Fibroblast of mammary gland (primary cell): Measurements from ENCODE around the gene POLN.

Experiments
- DNase-seq: peaks from one replicate; pipeline ENCODE4 v3.0.0-alpha.2; 2010; ENCODE audit warnings: low read depth
- H3K4me3 ChIP-seq: 2 replicates; pipeline ENCODE4 v1.5.1; 2011; ENCODE audit warnings: low read depth, mild to moderate bottlenecking, low read length, moderate library complexity; ENCODE audit not compliant: control insufficient read depth
- TF ChIP-seq, protein P1 (sequence below): conservative IDR thresholded peaks from 2 replicates; pipeline ENCODE4 v1.5.1; 2011; ENCODE audit warnings: low read depth, low read length, inconsistent platforms; ENCODE audit not compliant: control insufficient read depth, insufficient read depth

The POLN gene

DNA sequence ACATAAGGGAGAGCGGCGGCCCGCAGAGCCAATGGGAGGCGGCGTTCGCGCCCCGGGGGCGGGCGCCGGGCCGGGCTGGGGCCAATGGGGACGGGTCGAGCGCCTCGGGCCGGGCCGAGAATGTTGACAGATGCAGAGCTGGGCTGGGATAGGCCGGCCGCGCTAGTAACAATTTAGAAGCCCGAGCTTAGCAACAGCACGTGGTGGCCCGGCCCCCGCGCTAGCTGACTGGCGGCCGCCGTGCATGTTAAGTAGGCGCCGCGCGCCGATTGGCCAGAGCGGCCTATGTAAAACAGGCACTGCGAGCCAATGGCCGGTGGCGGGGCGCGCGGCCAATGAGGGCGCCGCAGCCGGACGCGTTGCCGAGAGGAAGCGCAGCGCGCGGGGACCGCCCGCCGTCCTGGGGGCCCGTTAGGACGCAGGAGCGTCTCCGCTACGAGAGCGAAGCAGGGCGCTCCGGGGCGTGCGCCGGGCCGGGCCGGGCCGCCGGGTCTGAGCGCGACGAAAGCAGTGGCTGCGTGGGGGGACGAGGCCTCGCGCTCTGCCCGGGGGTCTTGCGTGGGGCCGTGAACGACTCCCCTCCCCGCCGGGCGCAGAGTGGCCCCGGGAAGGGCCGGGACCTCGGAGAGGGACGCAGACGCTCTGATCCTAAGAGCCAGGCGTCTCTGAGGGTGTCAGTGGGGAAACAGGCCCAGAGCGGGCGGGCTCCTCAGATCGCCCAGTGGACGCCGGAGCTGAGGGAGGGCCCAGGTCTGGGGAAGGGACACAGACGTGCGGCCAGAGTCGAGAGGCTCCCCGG, 20.4 kb upstream of the POLN start:
- TF ChIP-seq, protein P1, sequence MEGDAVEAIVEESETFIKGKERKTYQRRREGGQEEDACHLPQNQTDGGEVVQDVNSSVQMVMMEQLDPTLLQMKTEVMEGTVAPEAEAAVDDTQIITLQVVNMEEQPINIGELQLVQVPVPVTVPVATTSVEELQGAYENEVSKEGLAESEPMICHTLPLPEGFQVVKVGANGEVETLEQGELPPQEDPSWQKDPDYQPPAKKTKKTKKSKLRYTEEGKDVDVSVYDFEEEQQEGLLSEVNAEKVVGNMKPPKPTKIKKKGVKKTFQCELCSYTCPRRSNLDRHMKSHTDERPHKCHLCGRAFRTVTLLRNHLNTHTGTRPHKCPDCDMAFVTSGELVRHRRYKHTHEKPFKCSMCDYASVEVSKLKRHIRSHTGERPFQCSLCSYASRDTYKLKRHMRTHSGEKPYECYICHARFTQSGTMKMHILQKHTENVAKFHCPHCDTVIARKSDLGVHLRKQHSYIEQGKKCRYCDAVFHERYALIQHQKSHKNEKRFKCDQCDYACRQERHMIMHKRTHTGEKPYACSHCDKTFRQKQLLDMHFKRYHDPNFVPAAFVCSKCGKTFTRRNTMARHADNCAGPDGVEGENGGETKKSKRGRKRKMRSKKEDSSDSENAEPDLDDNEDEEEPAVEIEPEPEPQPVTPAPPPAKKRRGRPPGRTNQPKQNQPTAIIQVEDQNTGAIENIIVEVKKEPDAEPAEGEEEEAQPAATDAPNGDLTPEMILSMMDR, result no peak
- peak overlapping the region; percentile 55 for H3K4me3 ChIP-seq
- DNase-seq, result peak; percentile 99

DNA sequence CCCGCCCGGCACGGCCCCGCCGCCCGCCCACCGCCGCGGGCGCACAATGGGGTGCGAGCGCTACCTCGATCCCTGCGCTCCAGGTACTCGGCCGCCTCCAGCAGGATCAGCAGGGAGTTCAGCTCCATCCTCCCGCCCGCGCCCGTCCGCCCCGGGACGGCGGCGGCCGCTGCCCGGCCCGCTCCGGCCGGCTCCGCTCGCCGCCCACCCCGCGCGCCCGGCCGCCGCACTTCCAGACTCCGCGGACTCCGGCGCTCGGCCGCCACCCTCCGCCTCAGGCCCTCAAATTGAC, 19.9 kb upstream of the POLN start, which contains the start of gene MXD4:
Gene MXD4 (minus strand): TSS at position 257 of the 292 bp plus-strand sequence. CDS start 129 bp downstream, at position 128.
- DNase-seq, result no peak

DNA sequence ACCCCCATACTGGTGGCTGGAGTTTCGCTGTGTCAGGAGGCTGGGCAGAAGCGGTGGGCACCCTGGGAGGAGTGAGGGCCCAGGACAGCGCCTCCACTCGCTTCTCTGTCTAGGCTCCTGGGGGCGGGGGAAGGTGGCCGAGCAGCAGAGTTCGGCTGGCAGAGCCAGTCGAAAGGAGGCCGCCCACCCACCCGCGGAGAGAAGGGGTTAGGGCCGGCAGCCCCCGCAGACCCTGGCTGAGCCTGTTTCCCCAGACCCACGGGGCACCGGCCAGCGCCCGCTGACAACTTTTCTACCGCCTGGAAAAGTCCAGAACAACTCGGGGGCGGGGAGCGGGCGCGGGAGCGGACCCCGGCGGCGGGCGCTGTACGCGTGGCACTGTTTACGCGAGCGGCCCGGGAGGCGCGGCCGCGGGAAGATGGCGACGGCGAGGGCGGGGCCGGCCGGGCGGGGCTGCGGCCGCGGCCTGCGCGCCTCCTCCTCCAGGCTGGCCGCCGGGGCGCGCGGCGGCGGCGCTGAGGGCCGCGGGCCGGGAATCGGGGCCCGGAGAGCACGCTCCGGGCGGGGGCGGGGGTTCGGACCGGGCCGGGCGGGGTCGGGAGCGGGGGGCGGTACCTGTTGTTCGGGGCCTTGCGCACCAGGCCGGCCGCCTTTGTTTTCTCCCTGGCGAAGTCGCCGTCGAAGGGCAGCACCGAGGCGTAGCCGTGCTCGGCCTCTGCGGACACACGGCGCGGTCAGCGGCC, 19.4 kb upstream of the POLN start:
- H3K4me3 ChIP-seq, result peak overlapping the region; percentile 83
- peak; percentile 39 for DNase-seq
- TF ChIP-seq, protein P1, result no peak

More for the DNA sequence above, 19.9 kb upstream of the POLN start, which contains the start of gene MXD4:
- peak within 1 kb of the TSS; percentile 83 for H3K4me3 ChIP-seq
- TF ChIP-seq, protein P1, result no peak

DNA sequence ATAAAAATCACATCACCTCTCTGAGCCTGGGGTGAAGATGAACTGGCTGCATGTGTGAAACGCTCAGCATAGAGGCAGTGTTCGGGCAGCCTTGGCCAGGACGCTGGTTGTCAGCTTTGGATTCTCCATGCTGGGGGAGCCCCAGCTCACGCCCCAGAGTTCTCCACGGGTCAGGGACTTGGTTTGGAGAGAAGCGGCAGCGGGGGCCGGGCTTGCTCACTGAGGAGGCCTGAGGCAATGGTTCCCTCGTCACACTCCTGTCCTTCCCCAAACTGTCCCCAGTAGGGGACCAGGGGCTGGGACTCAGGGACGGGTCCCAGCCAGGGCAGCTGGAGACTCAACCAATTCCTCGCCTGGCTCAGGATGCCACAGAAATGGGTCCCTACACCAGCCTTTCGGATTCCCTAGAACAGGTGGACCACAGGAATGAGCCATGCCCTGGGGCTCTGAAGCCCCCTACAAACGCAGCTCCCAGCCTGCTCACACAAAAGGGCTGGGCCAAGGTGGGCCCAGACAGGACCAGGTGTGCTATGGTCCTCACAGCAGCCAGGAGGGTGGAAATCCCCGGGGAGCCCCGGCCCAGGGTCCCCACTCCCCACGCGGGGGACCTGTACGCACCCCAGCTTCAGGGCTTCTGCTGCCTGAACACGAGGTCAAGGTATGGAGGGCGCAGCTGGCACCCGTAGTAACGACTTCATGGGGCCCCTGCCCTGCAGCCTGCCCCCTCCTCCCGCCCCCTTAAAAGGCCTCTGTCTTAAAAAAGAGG, 18.6 kb upstream of the POLN start:
- DNase-seq, result no peak
- TF ChIP-seq, protein P1, result no peak
- H3K4me3 ChIP-seq, result peak overlapping the region; percentile 83

DNA sequence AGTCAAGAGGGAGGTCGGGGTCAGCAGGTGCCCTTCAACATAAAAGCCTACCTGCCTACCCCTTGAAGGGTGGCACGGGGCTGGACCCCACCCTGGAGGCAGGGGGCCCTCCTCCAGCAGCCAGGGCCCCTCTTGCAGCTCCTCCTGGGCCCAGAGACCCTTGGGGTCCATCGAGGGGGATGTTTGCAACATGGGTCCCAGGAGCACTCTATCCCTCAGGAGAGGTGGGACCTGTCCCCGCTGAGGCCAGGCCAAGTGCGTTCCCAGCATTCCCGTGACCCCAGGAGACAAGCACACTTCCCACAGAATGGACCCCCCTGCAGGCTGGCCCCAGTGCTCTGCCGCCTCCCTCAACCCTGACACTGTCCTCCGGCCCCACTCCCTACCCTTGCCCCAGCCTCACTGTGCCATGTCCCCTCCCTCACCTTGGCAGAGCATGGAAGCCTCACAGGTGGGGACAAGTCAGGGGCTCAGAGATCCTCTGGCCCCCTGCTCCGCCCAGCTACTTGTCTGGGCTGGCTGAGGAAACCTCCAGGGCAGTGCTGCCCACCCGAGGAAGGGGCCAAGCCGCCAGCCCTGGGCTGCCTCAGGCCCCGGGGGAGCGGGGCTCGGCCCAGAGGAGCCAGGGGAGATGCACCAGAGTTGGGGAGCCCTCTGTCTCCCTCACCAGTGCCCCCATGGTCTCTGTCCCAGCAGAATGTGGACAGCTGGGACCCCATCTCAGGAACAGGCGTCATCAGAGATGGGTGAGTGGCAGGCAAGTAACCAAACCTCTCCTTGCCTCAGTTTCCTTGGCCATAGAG, 17.8 kb upstream of the POLN start:
- peak overlapping the region; percentile 83 for H3K4me3 ChIP-seq
- no peak for DNase-seq
- TF ChIP-seq, protein P1, result no peak
